PC-3 (cell line): ENCODE measurements around the gene PDSS1. TPM values are rescaled to one million over a fixed set of nuclear protein-coding genes. Genes with fewer than 3 reads are reported as not detected.

Experiments
- ATAC-seq: fragments of 200-7000 bp; cut with Tn5 transposase; 2 replicates; pipeline ENCODE4 v1.9.1; 2020; ENCODE audit warnings: mild to moderate bottlenecking, moderate library complexity
- BruUV-seq: library from RNA; stranded (reverse); fragments of 400-500 nt; replicated peaks from 2 replicates; lab custom pipeline; 2021; lab: Mats Ljungman, UMichigan
- CTCF ChIA-PET: fragments of 300-600 bp; sonication (Branson Sonifier 250); formaldehyde crosslinking; loops from one replicate; lab custom pipeline; 2022; ENCODE audit warnings: antibody characterized with exemption; lab: Charles Lee
- POLR2A ChIA-PET: fragments of 300-600 bp; sonication (Branson Sonifier 250); formaldehyde crosslinking; loops from one replicate; lab custom pipeline; 2022; ENCODE audit warnings: antibody characterized with exemption; ENCODE audit not compliant: unreplicated experiment; lab: Charles Lee
- DNase-seq: peaks from one replicate; pipeline ENCODE4 v3.0.0-alpha.2; 2015
- H2AFZ ChIP-seq: fragments of 300-600 bp; sonication (generic); 2 replicates; pipeline ENCODE4 v1.6.0; 2016; ENCODE audit warnings: antibody characterized with exemption, low read length
- H3F3A ChIP-seq: fragments of 300-600 bp; sonication (generic); one replicate; pipeline ENCODE4 v1.6.0; 2017; ENCODE audit warnings: antibody characterized with exemption, low read length, control low read depth, mild to moderate bottlenecking; ENCODE audit not compliant: unreplicated experiment
- H3K27ac ChIP-seq: fragments of 300-600 bp; sonication (generic); 2 replicates; pipeline ENCODE4 v1.5.1; 2016; ENCODE audit warnings: mild to moderate bottlenecking, low read length
- H3K27me3 ChIP-seq: fragments of 300-600 bp; sonication (generic); 2 replicates; pipeline ENCODE4 v1.6.1; 2016; ENCODE audit warnings: low read length, mixed read lengths
- H3K36me3 ChIP-seq: fragments of 300-600 bp; sonication (generic); 2 replicates; pipeline ENCODE4 v1.6.1; 2016; ENCODE audit warnings: low read depth, mixed run types, low read length, mixed read lengths
- H3K4me1 ChIP-seq: fragments of 300-600 bp; sonication (generic); 2 replicates; pipeline ENCODE4 v1.5.1; 2016; ENCODE audit warnings: low read length; ENCODE audit not compliant: insufficient read depth
- H3K4me2 ChIP-seq: fragments of 300-600 bp; sonication (generic); 2 replicates; pipeline ENCODE4 v1.6.0; 2016; ENCODE audit warnings: low read length
- H3K4me3 ChIP-seq: fragments of 300-600 bp; sonication (generic); 2 replicates; pipeline ENCODE4 v1.5.1; 2016; ENCODE audit warnings: mild to moderate bottlenecking, low read length, mixed read lengths
- H3K79me2 ChIP-seq: fragments of 300-600 bp; sonication (generic); 2 replicates; pipeline ENCODE4 v1.6.1; 2017; ENCODE audit warnings: low read length, mixed read lengths
- H3K9ac ChIP-seq: fragments of 300-600 bp; sonication (generic); 2 replicates; pipeline ENCODE4 v1.6.0; 2016; ENCODE audit warnings: mild to moderate bottlenecking, low read length
- H3K9me2 ChIP-seq: fragments of 300-600 bp; sonication (generic); replicated peaks from 2 replicates; pipeline ENCODE4 v1.6.1; 2016; ENCODE audit warnings: mixed run types, low read length, mixed read lengths
- H3K9me3 ChIP-seq: fragments of 300-600 bp; sonication (generic); 2 replicates; pipeline ENCODE4 v1.6.1; 2016; ENCODE audit warnings: low read length, mixed read lengths
- H4K20me1 ChIP-seq: fragments of 300-600 bp; sonication (generic); 2 replicates; pipeline ENCODE4 v1.6.1; 2016; ENCODE audit warnings: low read length, mixed read lengths
- CTCF ChIP-seq: fragments of 300-600 bp; sonication (generic); conservative IDR thresholded peaks from 2 replicates; pipeline ENCODE4 v1.5.1; 2017; ENCODE audit warnings: antibody characterized with exemption, low read depth, mild to moderate bottlenecking, low read length
- EZH2 ChIP-seq: fragments of 300-600 bp; sonication (generic); IDR thresholded peaks from one replicate; pipeline ENCODE4 v1.6.1; 2017; ENCODE audit warnings: antibody characterized with exemption, mild to moderate bottlenecking, low read length; ENCODE audit not compliant: unreplicated experiment
- EZH2phosphoT487 ChIP-seq: fragments of 300-600 bp; sonication (generic); IDR thresholded peaks from 2 replicates; pipeline ENCODE4 v1.6.1; 2018; ENCODE audit warnings: mild to moderate bottlenecking, antibody characterized with exemption, low read length, borderline replicate concordance
- intact Hi-C: fragments of 100-400 bp; cut with micrococcal nuclease; formaldehyde crosslinking; loops from 2 replicates; pipeline ENCODE4 v1.9.0; 2023
- total RNA-seq: library from RNA; depleted of rRNA; stranded (reverse); fragments of >200 nt; gene quantifications from 2 replicates; pipeline ENCODE4 v1.2.3, GENCODE V29; 2014

PDSS1 gene
- total RNA-seq, 1 experiment from 2014 or later = 16.8 TPM

GRCh38 chr10:26706206-26706605 lies 8.7 kb downstream of the PDSS1 start:
- ATAC-seq (no peak), DNase-seq (no peak)
- POLR2A ChIA-PET = no interaction called here
- Histone ChIP-seq H2AFZ (no peak overlapping the region), H3K4me3 (no peak overlapping the region), H3K9me3 (no peaks in the 10 kb centered on the region), H3K27me3 (no peaks in the 10 kb centered on the region), H3K4me1 (no peaks in the 10 kb centered on the region), H3K9ac (no peak overlapping the region), H4K20me1 (no peaks in the 10 kb centered on the region), H3F3A (no peaks in the 10 kb centered on the region), H3K79me2 (peaks cover 21% of the 10 kb centered on the region), H3K4me2 (no peak overlapping the region), H3K9me2 (no peaks in the 10 kb centered on the region), H3K36me3 (0 out of 2 replicates have a peak, but pooled peaks cover 4% of the 10 kb centered on the region), H3K27ac (no peak overlapping the region)
- intact Hi-C loops = no loop called here
- no peak for TF ChIP-seq EZH2phosphoT487
- TF ChIP-seq EZH2 = no peak
- no peak for TF ChIP-seq CTCF
- CTCF ChIA-PET = no interaction called here
- no TSS peak for BruUV-seq

GRCh38 chr10:26706936-26707335 lies 9.4 kb downstream of the PDSS1 start:
- Histone ChIP-seq H3K27ac (no peak overlapping the region), H3K79me2 (peaks cover 14% of the 10 kb centered on the region), H3K36me3 (0 out of 2 replicates have a peak, but pooled peaks cover 4% of the 10 kb centered on the region), H3F3A (no peaks in the 10 kb centered on the region), H4K20me1 (no peaks in the 10 kb centered on the region), H3K27me3 (no peaks in the 10 kb centered on the region), H3K9me3 (no peaks in the 10 kb centered on the region), H3K4me1 (no peaks in the 10 kb centered on the region), H3K9ac (no peak overlapping the region), H3K4me2 (no peak overlapping the region), H3K9me2 (no peaks in the 10 kb centered on the region), H3K4me3 (no peak overlapping the region), H2AFZ (no peak overlapping the region)
- intact Hi-C loops = no loop called here
- POLR2A ChIA-PET = no interaction called here
- TF ChIP-seq EZH2phosphoT487 (no peak), CTCF (no peak), EZH2 (no peak)
- BruUV-seq = no TSS peak
- no peak for DNase-seq
- no peak for ATAC-seq
- CTCF ChIA-PET = no interaction called here

DNA sequence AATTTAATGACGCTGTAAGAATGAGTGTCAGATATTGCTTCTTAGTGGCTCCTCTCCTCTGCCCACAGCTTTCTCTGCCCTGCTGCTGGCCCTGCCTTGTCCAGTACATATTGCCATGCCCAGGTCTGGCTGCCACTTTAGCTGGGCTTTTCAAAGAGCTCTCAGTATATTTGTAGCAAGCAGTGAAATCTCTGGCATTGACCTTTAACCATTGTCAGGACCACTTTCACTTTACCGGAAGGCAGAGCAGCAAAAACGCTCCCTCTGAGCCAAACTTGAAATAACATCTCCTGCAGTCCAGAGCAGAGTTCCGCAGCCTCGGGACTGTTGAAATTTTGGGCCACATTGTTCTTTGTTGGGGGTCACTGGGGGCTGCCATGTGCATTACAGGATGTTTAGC lies 13.8 kb downstream of the PDSS1 start:
- ATAC-seq = no peak
- CTCF ChIA-PET = no interaction called here

More for the DNA sequence above, 13.8 kb downstream of the PDSS1 start:
- DNase-seq = no peak
- no peaks in the 10 kb centered on the region for H3K4me1 ChIP-seq
- TF ChIP-seq CTCF (no peak), EZH2phosphoT487 (no peak), EZH2 (no peak)
- no peaks in the 10 kb centered on the region for H3F3A ChIP-seq
- no peaks in the 10 kb centered on the region for H3K9me3 ChIP-seq
- no TSS peak for BruUV-seq
- H3K4me3 ChIP-seq = no peak overlapping the region
- POLR2A ChIA-PET = no interaction called here
- no peaks in the 10 kb centered on the region for H3K79me2 ChIP-seq
- intact Hi-C loops = no loop called here
- H3K9ac ChIP-seq = no peak overlapping the region
- H3K36me3 ChIP-seq = 0 out of 2 replicates have a peak, but pooled peaks cover 4% of the 10 kb centered on the region
- H3K27ac ChIP-seq = no peak overlapping the region
- no peaks in the 10 kb centered on the region for H3K27me3 ChIP-seq
- H2AFZ ChIP-seq = no peak overlapping the region
- H3K4me2 ChIP-seq = no peak overlapping the region
- H3K9me2 ChIP-seq = no peaks in the 10 kb centered on the region
- no peaks in the 10 kb centered on the region for H4K20me1 ChIP-seq
